ENCODE results near the gene CPED1. TPM values are rescaled to one million over a fixed set of nuclear protein-coding genes. Genes with fewer than 3 reads are reported as not detected.

CPED1 gene
- total RNA-seq, 4 donors from 2014 or later = 15.0 to 32.1 (median 21.8) TPM

GRCh38 chr7:121339082-121339481, 350.6 kb downstream of the CPED1 start:
- Histone ChIP-seq H3K27me3 (peaks cover 0 to 8% of the 10 kb centered on the region in 2 donors), H3K27ac (no peak overlapping the region), H3K9me3 (no peaks in the 10 kb centered on the region), H3K36me3 (peaks cover 0 to 8% (median 0%) of the 10 kb centered on the region in 3 donors), H3K4me3 (no peak overlapping the region), H3K4me1 (no peaks in the 10 kb centered on the region)
- TF ChIP-seq EP300 (IDR thresholded peaks at IDR 0.05) (no peak), CTCF (IDR thresholded peaks at IDR 0.05) (no peak), POLR2A (IDR thresholded peaks at IDR 0.05) (no peak)
- no peak for DNase-seq (ENCODE audit: low spot score in 2 of 2)
- 76 to 84% methylated on average over 5 of the region's 5 CpGs for WGBS, 2 donors

GRCh38 chr7:121341933-121342332, 353.4 kb downstream of the CPED1 start:
- no peaks in the 10 kb centered on the region for H3K4me1 ChIP-seq
- no peak overlapping the region for H3K4me3 ChIP-seq
- TF ChIP-seq POLR2A (IDR thresholded peaks at IDR 0.05) (no peak), EP300 (IDR thresholded peaks at IDR 0.05) (no peak), CTCF (IDR thresholded peaks at IDR 0.05) (no peak)
- no peak overlapping the region for H3K27ac ChIP-seq
- H3K36me3 ChIP-seq = peaks cover 0 to 16% (median 0%) of the 10 kb centered on the region in 3 donors
- H3K27me3 ChIP-seq = no peaks in the 10 kb centered on the region
- no peaks in the 10 kb centered on the region for H3K9me3 ChIP-seq
- no peak for DNase-seq (ENCODE audit: low spot score in 2 of 2)

- Histone ChIP-seq H3K9me3 (no peaks in the 10 kb centered on the region), H3K4me3 (no peak overlapping the region), H3K4me1 (no peaks in the 10 kb centered on the region), H3K27me3 (no peaks in the 10 kb centered on the region), H3K36me3 (peaks cover 0 to 21% (median 0%) of the 10 kb centered on the region in 3 donors), H3K27ac (no peak overlapping the region)
- TF ChIP-seq CTCF (IDR thresholded peaks at IDR 0.05) = no peak
- no peak for TF ChIP-seq EP300 (IDR thresholded peaks at IDR 0.05)
- no peak for TF ChIP-seq POLR2A (IDR thresholded peaks at IDR 0.05)
- no peak for DNase-seq (ENCODE audit: low spot score in 2 of 2)
- WGBS, 2 donors = 66 to 79% methylated on average over 4 of the region's 4 CpGs
Measured at GRCh38 chr7:121342631-121343030, 354.1 kb downstream of the CPED1 start.

- TF ChIP-seq EP300 (IDR thresholded peaks at IDR 0.05) (no peak), POLR2A (IDR thresholded peaks at IDR 0.05) (no peak), CTCF (IDR thresholded peaks at IDR 0.05) (no peak)
- Histone ChIP-seq H3K4me3 (no peak overlapping the region), H3K27me3 (no peaks in the 10 kb centered on the region), H3K36me3 (peaks cover 0 to 21% (median 0%) of the 10 kb centered on the region in 3 donors), H3K27ac (no peak overlapping the region), H3K4me1 (no peaks in the 10 kb centered on the region), H3K9me3 (no peaks in the 10 kb centered on the region)
- WGBS, 2 donors = 63 to 69% methylated on average over 3 of the region's 3 CpGs
- no peak for DNase-seq (ENCODE audit: low spot score in 2 of 2)
Measured at GRCh38 chr7:121343302-121343701, 354.8 kb downstream of the CPED1 start.

- Histone ChIP-seq H3K4me3 (no peak overlapping the region), H3K9me3 (no peaks in the 10 kb centered on the region), H3K27me3 (no peaks in the 10 kb centered on the region), H3K36me3 (peaks cover 0 to 21% (median 0%) of the 10 kb centered on the region in 3 donors), H3K27ac (no peak overlapping the region), H3K4me1 (no peaks in the 10 kb centered on the region)
- TF ChIP-seq POLR2A (IDR thresholded peaks at IDR 0.05) (no peak), EP300 (IDR thresholded peaks at IDR 0.05) (no peak), CTCF (IDR thresholded peaks at IDR 0.05) (no peak)
- DNase-seq (ENCODE audit: low spot score in 2 of 2) = no peak
- 83 to 86% methylated on average over 2 of the region's 2 CpGs for WGBS, 2 donors
Measured at GRCh38 chr7:121344093-121344492, 355.6 kb downstream of the CPED1 start.

All from tibial nerve (tissue), 4 donors.